ENCODE measurements around the gene IKBKG.
"Not testable (repeated sequence)": the region's sequence is repeated elsewhere in the genome, so short reads cannot be mapped to it uniquely, and the experiment has no call there.

IKBKG gene

GRCh38 chrX:154539077-154539476 is 8.3 kb upstream of the IKBKG start:
- Histone ChIP-seq H3K36me3 (ENCODE audit: insufficient read depth) (no peaks in the 10 kb centered on the region), H3K9ac (no peak overlapping the region), H3K4me1 (ENCODE audit: low read depth, poor library complexity, severe bottlenecking) (peaks cover 5% of the 10 kb centered on the region), H4K20me1 (ENCODE audit: insufficient read depth) (no peaks in the 10 kb centered on the region), H3K4me3 (IDR thresholded peaks at IDR 0.05; ENCODE audit: insufficient read depth, low read depth, low read length) (no peak overlapping the region), H2AFZ (ENCODE audit: low read depth) (no peak overlapping the region), H3K27ac (no peak overlapping the region), H3K79me2 (ENCODE audit: insufficient read depth, low read depth) (no peaks in the 10 kb centered on the region), H3K27me3 (ENCODE audit: insufficient read depth, low read depth) (no peaks in the 10 kb centered on the region), H3K4me2 (no peak overlapping the region)
- no peak for TF ChIP-seq CTCF (conservative IDR thresholded peaks at IDR 0.05; ENCODE audit: low read depth, low read length)

- H3K9ac ChIP-seq; H3K4me1 ChIP-seq (ENCODE audit: low read depth, poor library complexity, severe bottlenecking); H4K20me1 ChIP-seq (ENCODE audit: insufficient read depth): not testable (repeated sequence)
Measured at GRCh38 chrX:154540365-154540764, 7.1 kb upstream of the IKBKG start.

GRCh38 chrX:154540897-154541535 is 6.4 kb upstream of the IKBKG start:
- no peak overlapping the region for H3K4me2 ChIP-seq
- H2AFZ ChIP-seq (ENCODE audit: low read depth), result no peak overlapping the region
- no peaks in the 10 kb centered on the region for H3K79me2 ChIP-seq (ENCODE audit: insufficient read depth, low read depth)
- no peak overlapping the region for H3K27ac ChIP-seq
- H3K9ac ChIP-seq, result no peak overlapping the region
- no peak for TF ChIP-seq CTCF (conservative IDR thresholded peaks at IDR 0.05; ENCODE audit: low read depth, low read length)
- no peaks in the 10 kb centered on the region for H3K36me3 ChIP-seq (ENCODE audit: insufficient read depth)
- H3K27me3 ChIP-seq (ENCODE audit: insufficient read depth, low read depth), result no peaks in the 10 kb centered on the region
- H3K4me3 ChIP-seq (IDR thresholded peaks at IDR 0.05; ENCODE audit: insufficient read depth, low read depth, low read length), result no peak overlapping the region
- no peaks in the 10 kb centered on the region for H4K20me1 ChIP-seq (ENCODE audit: insufficient read depth)
- H3K4me1 ChIP-seq (ENCODE audit: low read depth, poor library complexity, severe bottlenecking), result peaks cover 2% of the 10 kb centered on the region

More at GRCh38 chrX:154540365-154540764, 7.1 kb upstream of the IKBKG start:
- not testable (repeated sequence) for H3K79me2 ChIP-seq (ENCODE audit: insufficient read depth, low read depth); H3K27ac ChIP-seq; H3K36me3 ChIP-seq (ENCODE audit: insufficient read depth); H3K27me3 ChIP-seq (ENCODE audit: insufficient read depth, low read depth); H3K4me3 ChIP-seq (IDR thresholded peaks at IDR 0.05; ENCODE audit: insufficient read depth, low read depth, low read length); H2AFZ ChIP-seq (ENCODE audit: low read depth); H3K4me2 ChIP-seq

- Histone ChIP-seq H3K79me2 (ENCODE audit: insufficient read depth, low read depth) (no peaks in the 10 kb centered on the region), H3K4me1 (ENCODE audit: low read depth, poor library complexity, severe bottlenecking) (peaks cover 5% of the 10 kb centered on the region), H4K20me1 (ENCODE audit: insufficient read depth) (no peaks in the 10 kb centered on the region), H3K9ac (no peak overlapping the region), H3K27ac (no peak overlapping the region), H3K36me3 (ENCODE audit: insufficient read depth) (no peaks in the 10 kb centered on the region), H3K27me3 (ENCODE audit: insufficient read depth, low read depth) (no peaks in the 10 kb centered on the region), H3K4me3 (IDR thresholded peaks at IDR 0.05; ENCODE audit: insufficient read depth, low read depth, low read length) (no peak overlapping the region), H2AFZ (ENCODE audit: low read depth) (no peak overlapping the region), H3K4me2 (no peak overlapping the region)
- TF ChIP-seq CTCF (conservative IDR thresholded peaks at IDR 0.05; ENCODE audit: low read depth, low read length), result no peak
Measured at GRCh38 chrX:154541589-154541895, 5.9 kb upstream of the IKBKG start.

DNA sequence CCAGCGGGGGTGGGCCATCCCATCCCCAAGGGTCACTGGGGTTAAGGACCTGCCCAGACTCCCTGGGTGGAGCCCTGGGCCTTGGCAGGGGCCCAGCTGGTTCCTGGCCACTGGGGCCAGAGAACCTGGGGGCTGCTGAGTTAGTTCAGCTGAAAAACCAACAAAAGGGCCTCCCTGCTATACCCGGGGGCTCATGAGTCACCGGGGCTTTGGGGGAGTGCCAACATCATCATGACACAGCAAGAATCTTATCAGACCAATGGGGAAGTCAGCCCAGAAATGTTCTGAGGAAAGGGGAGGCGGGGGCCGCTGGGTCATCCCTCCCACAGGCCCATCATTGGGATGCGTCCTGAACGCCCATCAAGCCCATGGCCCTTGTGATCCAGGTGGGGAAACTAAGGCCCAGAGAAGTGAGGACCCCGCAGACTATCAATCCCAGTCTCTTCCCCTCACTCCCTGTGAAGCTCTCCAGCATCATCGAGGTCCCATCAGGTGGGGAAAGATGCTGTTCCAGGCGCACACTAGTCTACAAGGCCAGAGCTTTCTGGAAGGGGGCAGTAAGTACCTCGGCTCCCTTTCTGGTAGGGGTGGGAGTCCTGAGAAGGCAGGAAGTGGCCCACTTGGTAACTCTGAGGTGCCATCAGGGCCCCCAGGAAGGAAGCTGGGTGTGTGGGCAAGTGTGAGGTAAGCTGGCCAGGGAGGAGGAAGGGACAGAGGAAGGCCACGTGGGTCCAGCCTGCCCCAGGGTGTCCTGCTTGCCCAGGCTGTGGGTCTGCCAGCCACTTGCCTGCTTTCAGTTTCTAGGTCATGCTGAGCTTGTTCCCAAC is 5.3 kb upstream of the IKBKG start:
- H3K79me2 ChIP-seq (ENCODE audit: insufficient read depth, low read depth), result no peaks in the 10 kb centered on the region
- H3K4me2 ChIP-seq, result no peak overlapping the region
- H3K9ac ChIP-seq, result no peak overlapping the region
- no peaks in the 10 kb centered on the region for H3K36me3 ChIP-seq (ENCODE audit: insufficient read depth)
- no peak overlapping the region for H3K27ac ChIP-seq
- TF ChIP-seq CTCF (conservative IDR thresholded peaks at IDR 0.05; ENCODE audit: low read depth, low read length), result no peak
- H3K4me1 ChIP-seq (ENCODE audit: low read depth, poor library complexity, severe bottlenecking), result peaks cover 5% of the 10 kb centered on the region
- no peaks in the 10 kb centered on the region for H3K27me3 ChIP-seq (ENCODE audit: insufficient read depth, low read depth)
- no peak overlapping the region for H3K4me3 ChIP-seq (IDR thresholded peaks at IDR 0.05; ENCODE audit: insufficient read depth, low read depth, low read length)
- H4K20me1 ChIP-seq (ENCODE audit: insufficient read depth), result no peaks in the 10 kb centered on the region
- no peak overlapping the region for H2AFZ ChIP-seq (ENCODE audit: low read depth)

Data from KMS-11 (cell line).